ENCODE data around the gene WFDC6.
"Not testable (repeated sequence)": the region's sequence is repeated elsewhere in the genome, so short reads cannot be mapped to it uniquely, and the experiment has no call there.

The WFDC6 gene

GRCh38 chr20:45539382-45539781, at the start of gene WFDC6:
WFDC6 (minus strand) TSS chr20:45539482; CDS start chr20:45539407, 75 bp downstream.
- DNase-seq = no peak

- DNase-seq = no peak
Observed at GRCh38 chr20:45588800-45589199, 49.5 kb upstream of the WFDC6 start.

GRCh38 chr20:45585986-45586385, 46.7 kb upstream of the WFDC6 start:
- DNase-seq = not testable (repeated sequence)

- not testable (repeated sequence) for DNase-seq
Observed at GRCh38 chr20:45584294-45584693, 45.0 kb upstream of the WFDC6 start.

GRCh38 chr20:45583502-45583901, 44.2 kb upstream of the WFDC6 start:
- DNase-seq = no peak

- DNase-seq = no peak
Observed at GRCh38 chr20:45581702-45582101, 42.4 kb upstream of the WFDC6 start.

GRCh38 chr20:45579184-45579583, 39.9 kb upstream of the WFDC6 start, which contains the start of gene WFDC8:
WFDC8 (minus strand) TSS chr20:45579284; CDS start chr20:45579247, 37 bp downstream.
- DNase-seq = no peak

- DNase-seq = no peak
Observed at GRCh38 chr20:45578231-45578630, 38.9 kb upstream of the WFDC6 start.

GRCh38 chr20:45576995-45577394, 37.7 kb upstream of the WFDC6 start:
- no peak for DNase-seq

- no peak for DNase-seq
Observed at GRCh38 chr20:45575931-45576330, 36.6 kb upstream of the WFDC6 start.

- not testable (repeated sequence) for DNase-seq
Observed at GRCh38 chr20:45569650-45570049, 30.4 kb upstream of the WFDC6 start.

- no peak for DNase-seq
Observed at GRCh38 chr20:45564760-45565276, 25.5 kb upstream of the WFDC6 start.

GRCh38 chr20:45555198-45555597, 15.9 kb upstream of the WFDC6 start:
- DNase-seq = no peak

- DNase-seq = no peak
Observed at GRCh38 chr20:45552456-45552855, 13.2 kb upstream of the WFDC6 start.

- no peak for DNase-seq
Observed at GRCh38 chr20:45550765-45551164, 11.5 kb upstream of the WFDC6 start.

GRCh38 chr20:45548410-45548809, 9.1 kb upstream of the WFDC6 start:
- DNase-seq = no peak

- DNase-seq = no peak
Observed at GRCh38 chr20:45547206-45547770, 8.0 kb upstream of the WFDC6 start, which contains the start of gene EPPIN. EPPIN (minus strand) TSS chr20:45547401; CDS start chr20:45547357, 44 bp downstream.

GRCh38 chr20:45545754-45546453, 6.6 kb upstream of the WFDC6 start:
- no peak for DNase-seq

- no peak for DNase-seq
Observed at GRCh38 chr20:45545351-45545750, 6.1 kb upstream of the WFDC6 start.

GRCh38 chr20:45538209-45538799, 978 bp downstream of the WFDC6 start:
- no peak for DNase-seq

- no peak for DNase-seq
Observed at GRCh38 chr20:45527294-45527693, 12.0 kb downstream of the WFDC6 start.

- no peak for DNase-seq
Observed at GRCh38 chr20:45523821-45524220, 15.5 kb downstream of the WFDC6 start.

- DNase-seq = no peak
Observed at GRCh38 chr20:45518282-45518681, 21.0 kb downstream of the WFDC6 start.
